A673 (cell line): Measurements from ENCODE around the gene CCDC82.

Source experiments
- EZH2 ChIP-seq: fragments of 200-600 bp; sonication (generic); IDR thresholded peaks from 2 replicates; pipeline ENCODE4 v1.6.1; 2017; ENCODE audit warnings: borderline replicate concordance, low read depth, mild to moderate bottlenecking, mixed read lengths, antibody characterized with exemption, low read length; ENCODE audit not compliant: poor library complexity, severe bottlenecking
- TF ChIP-seq, protein P1 (sequence below): fragments of 300-800, 200-600 bp; sonication (generic); conservative IDR thresholded peaks from 2 replicates; pipeline ENCODE4 v1.5.1; 2017; ENCODE audit warnings: low read depth, mild to moderate bottlenecking, antibody characterized with exemption, low read length, moderate library complexity, mixed read lengths

DNA sequence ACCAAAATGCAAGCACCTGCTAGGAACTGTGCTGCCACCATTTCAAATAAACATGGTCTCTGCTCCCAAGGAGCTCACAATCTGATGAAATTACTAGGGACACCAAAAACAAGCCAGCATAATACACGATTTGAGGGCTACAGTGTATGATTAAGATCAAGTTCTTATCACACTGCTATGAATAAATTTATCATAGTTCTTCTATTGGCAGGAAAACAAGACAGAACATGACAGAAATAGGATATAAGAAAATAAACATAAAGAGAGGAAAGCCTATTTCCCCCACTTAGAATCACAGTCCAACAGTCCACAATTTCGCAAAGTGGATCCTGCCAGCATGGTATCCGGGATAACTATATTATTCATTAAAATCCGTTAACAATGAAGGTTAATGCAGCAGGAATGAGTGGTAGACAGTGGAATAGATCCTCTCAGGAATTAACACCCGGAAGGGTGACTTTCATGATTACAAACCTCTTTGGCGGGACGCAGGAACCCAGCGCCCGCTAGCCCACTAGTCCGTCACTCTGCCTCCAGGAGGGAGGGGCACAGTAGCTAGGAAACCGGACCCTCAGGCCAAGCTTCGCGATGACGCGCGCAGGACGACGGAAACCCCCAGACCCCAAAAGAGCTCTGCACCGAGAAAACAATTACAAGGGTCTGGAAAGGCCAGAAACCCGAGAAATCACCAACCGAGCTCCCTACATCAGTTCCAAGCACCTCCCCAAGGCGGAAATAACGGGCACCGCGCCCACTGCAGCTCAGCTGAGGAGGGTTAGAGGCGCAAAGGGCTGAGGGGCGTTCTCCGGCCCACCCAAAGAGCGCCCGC, 607 bp downstream of the CCDC82 start:
- TF ChIP-seq, protein P1, sequence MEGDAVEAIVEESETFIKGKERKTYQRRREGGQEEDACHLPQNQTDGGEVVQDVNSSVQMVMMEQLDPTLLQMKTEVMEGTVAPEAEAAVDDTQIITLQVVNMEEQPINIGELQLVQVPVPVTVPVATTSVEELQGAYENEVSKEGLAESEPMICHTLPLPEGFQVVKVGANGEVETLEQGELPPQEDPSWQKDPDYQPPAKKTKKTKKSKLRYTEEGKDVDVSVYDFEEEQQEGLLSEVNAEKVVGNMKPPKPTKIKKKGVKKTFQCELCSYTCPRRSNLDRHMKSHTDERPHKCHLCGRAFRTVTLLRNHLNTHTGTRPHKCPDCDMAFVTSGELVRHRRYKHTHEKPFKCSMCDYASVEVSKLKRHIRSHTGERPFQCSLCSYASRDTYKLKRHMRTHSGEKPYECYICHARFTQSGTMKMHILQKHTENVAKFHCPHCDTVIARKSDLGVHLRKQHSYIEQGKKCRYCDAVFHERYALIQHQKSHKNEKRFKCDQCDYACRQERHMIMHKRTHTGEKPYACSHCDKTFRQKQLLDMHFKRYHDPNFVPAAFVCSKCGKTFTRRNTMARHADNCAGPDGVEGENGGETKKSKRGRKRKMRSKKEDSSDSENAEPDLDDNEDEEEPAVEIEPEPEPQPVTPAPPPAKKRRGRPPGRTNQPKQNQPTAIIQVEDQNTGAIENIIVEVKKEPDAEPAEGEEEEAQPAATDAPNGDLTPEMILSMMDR: no peak
- TF ChIP-seq EZH2: no peak
